K562 (cell line): Measurements from ENCODE around the gene GABRG2. TPM values are rescaled to one million over a fixed set of nuclear protein-coding genes. Genes with fewer than 3 reads are reported as not detected.

ENCODE experiments used
- ATAC-seq: fragments of 200-7000 bp; cut with Tn5 transposase; 3 replicates; pipeline ENCODE4 v1.9.1; 2020; ENCODE audit warnings: moderate library complexity
- BruUV-seq: library from RNA; stranded (reverse); fragments of 400-500 nt; replicated peaks from 2 replicates; lab custom pipeline; 2021; lab: Mats Ljungman, UMichigan
- CTCF ChIA-PET: fragments of 300-600 bp; formaldehyde crosslinking; extraction: SDS; loops from one replicate; lab custom pipeline; 2021; ENCODE audit warnings: low intra/inter-chr PET ratio; lab: Yijun Ruan, JAX
- POLR2A ChIA-PET: fragments of 300-600, 350-650 bp; sonication (Branson Sonifier 250); formaldehyde crosslinking; extraction: SDS; loops from one replicate; lab custom pipeline; 2021; ENCODE audit warnings: antibody characterized with exemption, inconsistent platforms; lab: Yijun Ruan, JAX
- DNase-seq, 4 experiments: peaks; one replicate each; pipeline versions ENCODE4 v3.0.0 to v3.0.0-alpha.2; 2011 to 2018; ENCODE audit warnings: low spot score in 3 of 4, mixed read lengths in 3 of 4; ENCODE audit errors: extremely low read depth in 1 of 4
- FAIRE-seq: peaks from 2 replicates; lab custom pipeline; 2011; peaks lifted over from hg19 to GRCh38; lab: Jason Lieb, UNC
- H2AFZ ChIP-seq: 2 replicates; pipeline ENCODE4 v1.6.0; 2011; ENCODE audit warnings: low read depth, low read length, control low read depth, inconsistent platforms
- H3K27ac ChIP-seq: fragments of 200-600 bp; 3 replicates; pipeline ENCODE4 v1.8.0; 2011; ENCODE audit warnings: low read depth, mild to moderate bottlenecking, control low read depth, inconsistent platforms, low read length, moderate library complexity, mixed read lengths; ENCODE audit errors: extremely low read depth
- H3K27me3 ChIP-seq, 2 experiments: fragments of 300-600 bp in 1 of 2; 2 replicates in 1 of 2; 3 replicates in 1 of 2; pipeline versions ENCODE4 v1.6.0 to v1.8.0; 2011; ENCODE audit warnings: inconsistent platforms in 2 of 2, low read length in 2 of 2, mild to moderate bottlenecking in 1 of 2, mixed read lengths in 1 of 2, moderate library complexity in 1 of 2; ENCODE audit not compliant: control insufficient read depth in 2 of 2, insufficient read depth in 2 of 2
- H3K36me3 ChIP-seq: fragments of 300-600 bp; 3 replicates; pipeline ENCODE4 v1.8.0; 2011; ENCODE audit warnings: mild to moderate bottlenecking, low read length, inconsistent platforms; ENCODE audit not compliant: control insufficient read depth, insufficient read depth
- H3K4me1 ChIP-seq, 2 experiments: fragments of 200-600 bp in 1 of 2; replicated peaks in 1 of 2; 2 replicates in 1 of 2; 3 replicates in 1 of 2; pipeline versions ENCODE4 v1.5.1 to v1.8.0; 2011; ENCODE audit warnings: inconsistent platforms in 2 of 2, low read length in 2 of 2, mild to moderate bottlenecking in 1 of 2, mixed read lengths in 1 of 2, moderate library complexity in 1 of 2; ENCODE audit not compliant: control insufficient read depth in 2 of 2, insufficient read depth in 2 of 2
- H3K4me2 ChIP-seq: 2 replicates; pipeline ENCODE4 v1.6.1; 2011; ENCODE audit warnings: low read length, control low read depth, inconsistent platforms, mixed read lengths; ENCODE audit not compliant: insufficient read depth
- H3K4me3 ChIP-seq: fragments of 200-600 bp; sonication (generic), shearing (Covaris generic); 2 replicates; pipeline ENCODE4 v1.5.1; 2016; ENCODE audit warnings: control low read depth, inconsistent platforms
- H3K79me2 ChIP-seq: fragments of 200-600 bp; 3 replicates; pipeline ENCODE4 v1.8.0; 2011; ENCODE audit warnings: low read length, inconsistent platforms; ENCODE audit not compliant: control insufficient read depth, insufficient read depth
- H3K9ac ChIP-seq, 2 experiments: 2 replicates each; pipeline versions ENCODE4 v1.6.0 to v1.6.1; 2011; ENCODE audit warnings: low read depth in 2 of 2, low read length in 2 of 2, control low read depth in 1 of 2, inconsistent platforms in 1 of 2, mild to moderate bottlenecking in 1 of 2, mixed read lengths in 1 of 2; ENCODE audit not compliant: insufficient read depth in 1 of 2
- H3K9me1 ChIP-seq: one replicate; pipeline ENCODE4 v1.6.0; 2011; ENCODE audit warnings: inconsistent platforms, mild to moderate bottlenecking, low read length, moderate library complexity; ENCODE audit not compliant: control insufficient read depth, insufficient read depth
- H3K9me3 ChIP-seq: replicated peaks from 2 replicates; pipeline ENCODE4 v1.5.1; 2011; ENCODE audit warnings: low read depth, low read length, inconsistent platforms; ENCODE audit not compliant: control insufficient read depth, insufficient read depth
- H4K20me1 ChIP-seq: replicated peaks from 2 replicates; pipeline ENCODE4 v1.6.1; 2011; ENCODE audit warnings: low read length, inconsistent platforms, mixed read lengths; ENCODE audit not compliant: control insufficient read depth, insufficient read depth
- ARNT ChIP-seq, 2 experiments: fragments of 450-650 bp; IDR thresholded peaks; 2 replicates each; pipeline ENCODE4 v1.6.1; 2016; ENCODE audit warnings: mild to moderate bottlenecking in 1 of 2
- CREB3 ChIP-seq: fragments of 450-650 bp; conservative IDR thresholded peaks from 2 replicates; pipeline ENCODE4 v1.6.1; 2016; ENCODE audit warnings: missing genetic modification characterization, low read depth, mild to moderate bottlenecking, missing compliant biosample characterization, moderate library complexity
- MEIS2 ChIP-seq: fragments of 450-650 bp; IDR thresholded peaks from 2 replicates; pipeline ENCODE4 v1.6.1; 2014; ENCODE audit warnings: mild to moderate bottlenecking; ENCODE audit not compliant: partially characterized antibody
- NCOA4 ChIP-seq: fragments of 450-650 bp; IDR thresholded peaks from 2 replicates; pipeline ENCODE4 v1.6.1; 2018; ENCODE audit warnings: mild to moderate bottlenecking; ENCODE audit not compliant: partially characterized antibody
- NFYB ChIP-seq: IDR thresholded peaks from 2 replicates; pipeline ENCODE4 v1.6.1; 2011; ENCODE audit warnings: mild to moderate bottlenecking, moderate library complexity; ENCODE audit not compliant: insufficient read length; ENCODE audit errors: extremely low read depth
- NR4A1 ChIP-seq, 2 experiments: fragments of 250-450 bp in 1 of 2; fragments of 450-650 bp in 1 of 2; sonication (Bioruptor Pico) in 1 of 2; IDR thresholded peaks; 2 replicates each; pipeline versions ENCODE4 v1.4.0 to v1.6.1; 2016 to 2020; ENCODE audit warnings: mild to moderate bottlenecking in 2 of 2, missing compliant biosample characterization in 1 of 2, missing genetic modification characterization in 1 of 2, moderate library complexity in 1 of 2
- PPARD ChIP-seq: fragments of 250-450 bp; sonication (Bioruptor Pico); IDR thresholded peaks from 2 replicates; pipeline ENCODE4 v1.8.0; 2022; ENCODE audit warnings: inconsistent platforms, mild to moderate bottlenecking, moderate library complexity
- SIN3A ChIP-seq, 2 experiments: fragments of 150-350 bp in 1 of 2; IDR thresholded peaks; 2 replicates each; pipeline ENCODE4 v1.6.1; 2011 to 2016; ENCODE audit warnings: borderline replicate concordance in 2 of 2, low read depth in 2 of 2, low read length in 2 of 2, mild to moderate bottlenecking in 2 of 2, moderate library complexity in 2 of 2; ENCODE audit not compliant: control insufficient read depth in 1 of 2
- SMAD3 ChIP-seq: fragments of 450-650 bp; formaldehyde crosslinking; conservative IDR thresholded peaks from 2 replicates; pipeline ENCODE4 v1.4.0; 2020; ENCODE audit warnings: mild to moderate bottlenecking
- SNIP1 ChIP-seq: fragments of 450-650 bp; IDR thresholded peaks from 2 replicates; pipeline ENCODE4 v1.7.1; 2017; ENCODE audit warnings: low read depth, mild to moderate bottlenecking
- TFAP4 ChIP-seq: sonication (generic); formaldehyde crosslinking; IDR thresholded peaks from 2 replicates; pipeline ENCODE4 v1.8.0; 2022; ENCODE audit warnings: missing genetic modification reagents, mild to moderate bottlenecking, moderate library complexity, borderline replicate concordance
- ZNF778 ChIP-seq: fragments of 450-650 bp; formaldehyde crosslinking; IDR thresholded peaks from 2 replicates; pipeline ENCODE4 v1.4.0; 2020; ENCODE audit warnings: mild to moderate bottlenecking, moderate library complexity
- WGBS: fragments of 100-300 bp; shearing (Covaris generic); methylation state at CpG from one replicate; pipeline ENCODE4 v1.1.6; 2016; ENCODE audit warnings: low coverage, mixed read lengths; ENCODE audit not compliant: insufficient coverage; ENCODE audit errors: missing lambda C conversion rate; 5-methylcytosine and 5-hydroxymethylcytosine counted together
- in situ Hi-C: fragments of 300-500 bp; cut with MboI; formaldehyde crosslinking; loops from 4 replicates; pipeline ENCODE4 v1.15.0; 2018; ENCODE audit warnings: inconsistent platforms, mixed read lengths
- intact Hi-C: fragments of 100-400 bp; cut with micrococcal nuclease; formaldehyde crosslinking; loops from 2 replicates; pipeline ENCODE4 v1.14.2; 2022
- polyA plus RNA-seq, 8 experiments: library from polyadenylated mRNA; depleted of rRNA in 4 of 8; stranded (reverse) in 5 of 8; unstranded in 3 of 8; fragments of >200 nt; fragmentation: Nextera tagmentation in 2 of 8; fragmentation: Illumina TruSeq in 1 of 8; extraction: Ambion mirVana in 2 of 8; extraction: Trizol in 1 of 8; gene quantifications; 2 replicates each; pipeline versions ENCODE4 v1.2.1 to v1.2.3, GENCODE V29; 2011 to 2014; ENCODE audit warnings: inconsistent platforms in 1 of 8, missing spikeins in 1 of 8
- total RNA-seq, 7 experiments: library from RNA; depleted of rRNA in 6 of 7; stranded (reverse); fragments of >200 nt in 6 of 7; fragmentation: Illumina TruSeq in 2 of 7; extraction: Trizol in 2 of 7; gene quantifications; 2 replicates each; pipeline versions ENCODE4 v1.2.1 to v1.2.3, GENCODE V29; 2011 to 2021; ENCODE audit warnings: low replicate concordance in 1 of 7

The GABRG2 gene
- total and polyA plus RNA-seq, 9 of the 15 experiments (the other 6 are each of a cell fraction or from before 2014, with no cell fraction given) = 0.03 to 1.2 (median 0.30) TPM; not detected in 3

GRCh38 chr5:162187371-162187770 lies 119.8 kb downstream of the GABRG2 start:
- no peak overlapping the region for H3K4me2 ChIP-seq
- H3K9me1 ChIP-seq = no peaks in the 10 kb centered on the region
- H4K20me1 ChIP-seq = no peaks in the 10 kb centered on the region
- BruUV-seq = no TSS peak
- no peaks in the 10 kb centered on the region for H3K79me2 ChIP-seq
- H3K27ac ChIP-seq = no peak overlapping the region
- no peak for DNase-seq
- no peaks in the 10 kb centered on the region; the same call in 1 of the 2 replicates for H3K9me3 ChIP-seq
- ATAC-seq = no peak
- POLR2A ChIA-PET = no interaction called here
- H3K4me1 ChIP-seq = no peaks in the 10 kb centered on the region
- H3K27me3 ChIP-seq = no peaks in the 10 kb centered on the region
- in situ Hi-C loops (no loop called here), intact Hi-C loops (no loop called here)
- 0% methylated on average over 1 of the region's 1 CpG for WGBS
- CTCF ChIA-PET = no interaction called here
- H3K4me3 ChIP-seq = no peak overlapping the region
- no peak overlapping the region for H3K9ac ChIP-seq
- FAIRE-seq = no peak
- H2AFZ ChIP-seq = no peak overlapping the region
- TF ChIP-seq TFAP4 (CRISPR knock-in tag) = no peak
- no peak for TF ChIP-seq ZNF778 (CRISPR knock-in tag)
- no peak for TF ChIP-seq ARNT (IDR thresholded peaks at IDR 0.05)
- TF ChIP-seq NR4A1 (CRISPR knock-in tag; IDR thresholded peaks at IDR 0.05) = no peak
- TF ChIP-seq NR4A1 (tag; IDR thresholded peaks at IDR 0.05) = no peak
- no peak for TF ChIP-seq NFYB
- TF ChIP-seq NCOA4 = no peak
- no peak for TF ChIP-seq SNIP1
- TF ChIP-seq MEIS2 = no peak
- no peak for TF ChIP-seq PPARD (CRISPR knock-in tag)
- TF ChIP-seq SMAD3 (CRISPR knock-in tag) = no peak
- no peak for TF ChIP-seq CREB3
- no peak for TF ChIP-seq SIN3A (IDR thresholded peaks at IDR 0.05; ENCODE audit: borderline replicate concordance in 2 of 2, control insufficient read depth in 1 of 2, low read depth in 2 of 2, low read length in 2 of 2)
- TF ChIP-seq, all 486 proteins: peak for 0
- H3K36me3 ChIP-seq = no peaks in the 10 kb centered on the region
